Neural crest cell (in vitro differentiated cells): ENCODE measurements around the gene TMEM95. TPM values are rescaled to one million over a fixed set of nuclear protein-coding genes. Genes with fewer than 3 reads are reported as not detected.
"Not testable (repeated sequence)": the region's sequence is repeated elsewhere in the genome, so short reads cannot be mapped to it uniquely, and the experiment has no call there.

ENCODE experiments used
- DNase-seq: peaks from one replicate; pipeline ENCODE4 v3.0.0; 2021; ENCODE audit warnings: low read depth, mixed read lengths, low spot score
- H3K27ac Mint-ChIP-seq: one replicate; pipeline ENCODE4 v1.8.0; 2021; ENCODE audit warnings: mild to moderate bottlenecking, mixed read lengths; ENCODE audit not compliant: unreplicated experiment
- H3K27me3 Mint-ChIP-seq: 2 replicates; pipeline ENCODE4 v1.8.0; 2021; ENCODE audit warnings: low read depth, mild to moderate bottlenecking, mixed read lengths
- H3K36me3 Mint-ChIP-seq: 2 replicates; pipeline ENCODE4 v1.8.0; 2021; ENCODE audit warnings: low read depth, mild to moderate bottlenecking, mixed read lengths
- H3K4me1 Mint-ChIP-seq: 2 replicates; pipeline ENCODE4 v1.8.0; 2021; ENCODE audit warnings: mixed read lengths
- H3K4me3 Mint-ChIP-seq: one replicate; pipeline ENCODE4 v1.8.0; 2021; ENCODE audit warnings: mild to moderate bottlenecking, mixed read lengths
- H3K9me3 Mint-ChIP-seq: 2 replicates; pipeline ENCODE4 v1.8.0; 2021; ENCODE audit warnings: mixed read lengths
- total RNA-seq: library from RNA; stranded (reverse); gene quantifications from 2 replicates; pipeline ENCODE4 v1.2.1, GENCODE V29; 2021
- TF ChIP-seq, protein P1 (sequence below): fragments of 200-600 bp; sonication (generic); conservative IDR thresholded peaks from 2 replicates; pipeline ENCODE4 v1.5.0; 2021; ENCODE audit warnings: antibody characterized with exemption, mild to moderate bottlenecking

The TMEM95 gene
- total RNA-seq, 1 donor from 2014 or later, result not detected

DNA sequence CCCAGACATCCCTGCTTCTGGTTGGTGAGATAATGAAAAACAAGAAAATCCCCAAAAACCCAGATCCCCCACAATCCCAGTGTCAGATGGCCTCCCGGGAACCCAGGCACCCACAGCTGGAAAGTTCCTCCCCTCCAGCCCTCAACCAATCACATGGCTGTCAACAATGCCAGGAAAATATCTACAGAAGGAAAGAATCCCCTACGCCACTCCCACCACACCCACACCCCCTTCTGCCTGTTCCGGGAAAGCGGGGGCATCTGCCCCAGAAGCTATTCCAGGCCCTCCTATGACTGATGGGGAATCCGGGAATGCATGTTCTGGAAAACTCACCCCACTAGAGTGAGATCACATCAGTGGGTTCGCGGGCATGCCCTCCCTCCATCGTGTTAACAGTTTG is 1.8 kb downstream of the TMEM95 start:
- Mint-ChIP-seq H3K36me3 (no peaks in the 10 kb centered on the region), H3K9me3 (no peaks in the 10 kb centered on the region), H3K27me3 (peaks cover under 1% of the 10 kb centered on the region), H3K27ac (no peak overlapping the region), H3K4me1 (peaks cover 20% of the 10 kb centered on the region), H3K4me3 (no peak overlapping the region)
- TF ChIP-seq, protein P1, sequence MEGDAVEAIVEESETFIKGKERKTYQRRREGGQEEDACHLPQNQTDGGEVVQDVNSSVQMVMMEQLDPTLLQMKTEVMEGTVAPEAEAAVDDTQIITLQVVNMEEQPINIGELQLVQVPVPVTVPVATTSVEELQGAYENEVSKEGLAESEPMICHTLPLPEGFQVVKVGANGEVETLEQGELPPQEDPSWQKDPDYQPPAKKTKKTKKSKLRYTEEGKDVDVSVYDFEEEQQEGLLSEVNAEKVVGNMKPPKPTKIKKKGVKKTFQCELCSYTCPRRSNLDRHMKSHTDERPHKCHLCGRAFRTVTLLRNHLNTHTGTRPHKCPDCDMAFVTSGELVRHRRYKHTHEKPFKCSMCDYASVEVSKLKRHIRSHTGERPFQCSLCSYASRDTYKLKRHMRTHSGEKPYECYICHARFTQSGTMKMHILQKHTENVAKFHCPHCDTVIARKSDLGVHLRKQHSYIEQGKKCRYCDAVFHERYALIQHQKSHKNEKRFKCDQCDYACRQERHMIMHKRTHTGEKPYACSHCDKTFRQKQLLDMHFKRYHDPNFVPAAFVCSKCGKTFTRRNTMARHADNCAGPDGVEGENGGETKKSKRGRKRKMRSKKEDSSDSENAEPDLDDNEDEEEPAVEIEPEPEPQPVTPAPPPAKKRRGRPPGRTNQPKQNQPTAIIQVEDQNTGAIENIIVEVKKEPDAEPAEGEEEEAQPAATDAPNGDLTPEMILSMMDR, result no peak
- DNase-seq, result no peak

DNA sequence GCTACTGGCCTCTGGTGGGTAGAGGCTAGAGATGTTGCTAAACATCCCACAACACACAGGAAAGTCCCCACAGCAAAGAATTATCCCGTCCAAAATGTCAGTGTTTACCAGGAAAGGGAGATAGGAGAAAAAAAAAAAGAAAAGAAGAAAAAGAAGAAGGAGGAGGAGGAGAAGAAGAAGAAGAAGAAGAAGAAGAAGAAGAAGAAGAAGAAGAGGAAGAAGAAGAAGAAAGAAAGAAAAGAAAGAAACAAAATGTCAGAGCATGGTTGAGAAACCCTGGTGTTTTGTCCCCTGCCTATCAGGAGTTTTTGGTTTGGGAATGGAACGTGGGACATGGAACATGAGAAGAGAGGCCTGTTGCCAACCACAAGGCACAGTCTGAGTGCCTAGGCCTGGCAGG is 2.4 kb downstream of the TMEM95 start:
- TF ChIP-seq, protein P1, result no peak
- Mint-ChIP-seq H3K36me3 (no peaks in the 10 kb centered on the region), H3K9me3 (no peaks in the 10 kb centered on the region), H3K4me1 (peaks cover 18% of the 10 kb centered on the region), H3K27ac (no peak overlapping the region), H3K4me3 (no peak overlapping the region), H3K27me3 (peaks cover 3% of the 10 kb centered on the region)
- no peak for DNase-seq

DNA sequence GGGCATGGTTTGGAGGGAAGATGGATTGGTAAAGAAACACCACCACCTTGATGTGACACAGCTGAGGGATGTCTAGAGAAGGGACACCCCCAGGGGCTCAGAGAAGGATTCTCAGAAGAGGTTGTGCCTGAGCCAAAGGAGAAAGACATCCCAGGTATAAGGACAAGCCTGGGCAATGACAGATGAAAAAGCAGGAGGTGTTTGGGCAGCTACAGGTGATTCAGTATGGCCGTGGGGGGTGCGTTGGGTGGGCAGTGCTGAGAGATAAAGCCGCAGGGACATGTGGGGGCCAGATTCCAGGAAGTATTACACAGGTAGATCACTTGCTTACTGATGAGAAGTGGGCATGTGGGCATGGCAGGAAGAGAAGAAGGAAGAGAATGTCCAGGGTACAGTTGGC is 7.0 kb downstream of the TMEM95 start:
- no peak for DNase-seq
- Mint-ChIP-seq H3K27me3 (peaks cover 3% of the 10 kb centered on the region), H3K4me1 (no peaks in the 10 kb centered on the region), H3K36me3 (no peaks in the 10 kb centered on the region), H3K4me3 (no peak overlapping the region), H3K9me3 (no peaks in the 10 kb centered on the region), H3K27ac (no peak overlapping the region)
- TF ChIP-seq, protein P1, result no peak

DNA sequence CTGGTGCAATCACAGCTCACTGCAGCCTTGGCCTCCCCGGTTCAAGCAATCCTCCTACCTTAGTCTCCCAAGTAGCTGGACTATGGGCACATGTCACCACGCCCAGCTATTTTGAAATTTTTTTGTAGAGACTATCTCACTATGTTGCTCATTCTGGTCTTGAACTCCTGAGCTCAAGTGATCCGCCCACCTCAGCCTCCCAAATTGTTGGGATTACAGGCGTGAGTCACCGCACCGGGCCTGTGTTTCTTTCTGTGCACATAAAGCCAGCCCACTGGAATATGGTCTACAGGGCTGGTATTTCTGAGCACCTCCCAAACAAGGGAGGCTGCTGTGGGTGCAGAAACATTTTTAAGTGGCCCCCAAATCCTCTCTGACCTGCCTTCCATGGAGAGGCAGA is 8.4 kb downstream of the TMEM95 start:
- no peak overlapping the region for H3K27ac Mint-ChIP-seq
- H3K4me3 Mint-ChIP-seq, result no peak overlapping the region
- H3K4me1 Mint-ChIP-seq, result peaks cover 3% of the 10 kb centered on the region
- peaks cover 3% of the 10 kb centered on the region for H3K27me3 Mint-ChIP-seq
- no peak for DNase-seq
- TF ChIP-seq, protein P1, result no peak
- H3K9me3 Mint-ChIP-seq, result no peaks in the 10 kb centered on the region
- H3K36me3 Mint-ChIP-seq, result no peaks in the 10 kb centered on the region

DNA sequence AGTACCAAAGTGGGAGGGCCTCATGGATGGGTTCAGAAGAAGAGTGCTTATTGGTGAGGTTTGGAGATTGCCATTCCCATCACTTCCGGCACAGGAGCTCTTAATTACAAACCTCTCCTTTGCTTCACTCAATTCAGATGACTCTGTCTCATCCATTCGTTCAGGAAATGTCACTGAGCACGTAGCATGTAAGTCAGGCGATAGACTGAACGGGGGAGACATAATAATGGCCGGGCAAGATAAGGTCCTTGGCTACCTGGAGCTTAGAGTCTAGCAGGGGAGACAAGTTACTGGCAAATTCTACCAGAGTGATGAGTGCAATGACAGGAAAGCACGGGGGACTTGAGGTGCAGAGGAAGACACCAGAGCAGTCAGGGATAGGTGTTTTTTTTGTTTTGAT is 11.0 kb downstream of the TMEM95 start:
- H3K36me3 Mint-ChIP-seq, H3K9me3 Mint-ChIP-seq, DNase-seq, H3K27ac Mint-ChIP-seq, H3K4me1 Mint-ChIP-seq, H3K4me3 Mint-ChIP-seq: not testable (repeated sequence)
- peaks cover 13% of the 10 kb centered on the region for H3K27me3 Mint-ChIP-seq

DNA sequence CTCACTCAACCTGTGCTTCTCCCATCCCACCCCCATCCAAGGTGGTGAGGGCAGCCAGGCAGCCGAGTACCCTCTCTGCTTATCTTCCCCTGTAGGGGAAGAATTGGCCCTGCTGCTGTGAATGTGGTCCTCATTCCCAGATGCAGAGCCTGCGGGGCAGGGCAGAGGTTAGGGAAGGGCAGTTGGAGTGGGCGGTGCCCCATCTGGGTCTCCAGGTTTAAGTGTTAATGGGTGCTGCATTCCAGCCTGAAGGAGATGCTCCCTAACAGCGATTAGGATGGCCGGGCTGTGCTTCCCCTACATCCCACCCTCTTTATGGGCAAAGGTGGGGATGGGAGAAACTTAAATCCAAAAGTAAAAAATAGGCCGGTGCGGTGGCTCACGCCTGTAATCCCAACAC is 12.1 kb downstream of the TMEM95 start:
- no peaks in the 10 kb centered on the region for H3K36me3 Mint-ChIP-seq
- H3K27ac Mint-ChIP-seq, result no peak overlapping the region
- peaks cover 4% of the 10 kb centered on the region for H3K4me1 Mint-ChIP-seq
- no peak overlapping the region for H3K4me3 Mint-ChIP-seq
- H3K27me3 Mint-ChIP-seq, result peaks cover 12% of the 10 kb centered on the region
- no peaks in the 10 kb centered on the region for H3K9me3 Mint-ChIP-seq
- TF ChIP-seq, protein P1, result no peak
- DNase-seq, result no peak
